Mammary epithelial cell (primary cell): ENCODE results near the gene RBBP7.

ENCODE experiments used
- CTCF ChIP-seq, 2 donors: IDR thresholded peaks in 1 of 2; conservative IDR thresholded peaks in 1 of 2; 2 replicates each; pipeline ENCODE4 v1.5.1; 2011 to 2012; ENCODE audit warnings: inconsistent platforms in 2 of 2, low read length in 2 of 2, mild to moderate bottlenecking in 2 of 2, control low read depth in 1 of 2, low read depth in 1 of 2; ENCODE audit not compliant: insufficient read depth in 1 of 2; ENCODE audit errors: extremely low read depth in 1 of 2
- EZH2 ChIP-seq: IDR thresholded peaks from 2 replicates; pipeline ENCODE4 v1.6.1; 2012; ENCODE audit warnings: low read length, inconsistent platforms, borderline replicate concordance

GRCh38 chrX:16916561-16916960 lies 46.4 kb upstream of the RBBP7 start:
- TF ChIP-seq CTCF (conservative IDR thresholded peaks at IDR 0.05 in 1 of 2, IDR thresholded peaks at IDR 0.05 in 1 of 2; ENCODE audit: extremely low read depth in 1 of 2, insufficient read depth in 1 of 2, low read depth in 1 of 2, low read length in 2 of 2) = no peak
- no peak for TF ChIP-seq EZH2
